Endothelial cell (in vitro differentiated cells): ENCODE measurements around the gene RPS25. TPM values are rescaled to one million over a fixed set of nuclear protein-coding genes. Genes with fewer than 3 reads are reported as not detected.

Experiments used
- DNase-seq: peaks from one replicate; pipeline ENCODE4 v3.0.0; 2021; ENCODE audit warnings: low spot score
- H3K27ac Mint-ChIP-seq: one replicate; pipeline ENCODE4 v1.8.0; 2021; ENCODE audit warnings: mixed read lengths, inconsistent platforms; ENCODE audit not compliant: unreplicated experiment
- H3K27me3 Mint-ChIP-seq: one replicate; pipeline ENCODE4 v1.8.0; 2021; ENCODE audit warnings: mild to moderate bottlenecking, moderate library complexity, mixed read lengths, inconsistent platforms; ENCODE audit not compliant: unreplicated experiment
- H3K36me3 Mint-ChIP-seq: one replicate; pipeline ENCODE4 v1.8.0; 2021; ENCODE audit warnings: mild to moderate bottlenecking, low read depth, mixed read lengths, inconsistent platforms; ENCODE audit not compliant: unreplicated experiment
- H3K4me1 Mint-ChIP-seq: one replicate; pipeline ENCODE4 v1.8.0; 2021; ENCODE audit warnings: mild to moderate bottlenecking, mixed read lengths, inconsistent platforms; ENCODE audit not compliant: unreplicated experiment
- H3K4me3 Mint-ChIP-seq: one replicate; pipeline ENCODE4 v1.8.0; 2021; ENCODE audit warnings: mild to moderate bottlenecking, mixed read lengths, inconsistent platforms; ENCODE audit not compliant: unreplicated experiment
- H3K9me3 Mint-ChIP-seq: one replicate; pipeline ENCODE4 v1.8.0; 2021; ENCODE audit warnings: mixed read lengths, inconsistent platforms; ENCODE audit not compliant: unreplicated experiment
- CTCF ChIP-seq: fragments of 200-600 bp; sonication (generic); IDR thresholded peaks from one replicate; pipeline ENCODE4 v1.5.0; 2021; ENCODE audit warnings: antibody characterized with exemption; ENCODE audit not compliant: unreplicated experiment
- total RNA-seq: library from RNA; stranded (reverse); fragmentation: NEBNext Ultra II Directional; extraction: Animal tissue kit (Norgen Biotek cat#: 25700); gene quantifications from one replicate; pipeline ENCODE4 v1.2.1, GENCODE V29; 2021; ENCODE audit not compliant: unreplicated experiment

RPS25 gene
- total RNA-seq, 1 donor from 2014 or later = 1,293 TPM

GRCh38 chr11:119015054-119015611 lies 3.0 kb downstream of the RPS25 start:
- no peak for DNase-seq
- Mint-ChIP-seq H3K4me3 (peak overlapping the region; percentile 39), H3K27me3 (peaks cover 4% of the 10 kb centered on the region), H3K27ac (no peak overlapping the region), H3K4me1 (peaks cover 14% of the 10 kb centered on the region), H3K36me3 (peaks cover 40% of the 10 kb centered on the region), H3K9me3 (no peaks in the 10 kb centered on the region)
- no peak for TF ChIP-seq CTCF

- H3K27ac Mint-ChIP-seq = no peak overlapping the region
- H3K36me3 Mint-ChIP-seq = peaks cover 35% of the 10 kb centered on the region
- no peak for DNase-seq
- H3K27me3 Mint-ChIP-seq = peaks cover 4% of the 10 kb centered on the region
- no peak overlapping the region for H3K4me3 Mint-ChIP-seq
- no peak for TF ChIP-seq CTCF
- no peaks in the 10 kb centered on the region for H3K9me3 Mint-ChIP-seq
- peaks cover 8% of the 10 kb centered on the region for H3K4me1 Mint-ChIP-seq
Measured at GRCh38 chr11:119014209-119014924, 3.8 kb downstream of the RPS25 start.

GRCh38 chr11:119012629-119013170 lies 5.4 kb downstream of the RPS25 start:
- H3K27ac Mint-ChIP-seq = no peak overlapping the region
- DNase-seq = no peak
- H3K36me3 Mint-ChIP-seq = peaks cover 39% of the 10 kb centered on the region
- H3K4me1 Mint-ChIP-seq = peaks cover 4% of the 10 kb centered on the region
- no peaks in the 10 kb centered on the region for H3K9me3 Mint-ChIP-seq
- H3K4me3 Mint-ChIP-seq = peak overlapping the region; percentile 10
- no peak for TF ChIP-seq CTCF
- H3K27me3 Mint-ChIP-seq = no peaks in the 10 kb centered on the region

- H3K27ac Mint-ChIP-seq = no peak overlapping the region
- no peak for TF ChIP-seq CTCF
- peaks cover 43% of the 10 kb centered on the region for H3K36me3 Mint-ChIP-seq
- no peak for DNase-seq
- no peak overlapping the region for H3K4me3 Mint-ChIP-seq
- no peaks in the 10 kb centered on the region for H3K4me1 Mint-ChIP-seq
- H3K9me3 Mint-ChIP-seq = no peaks in the 10 kb centered on the region
- no peaks in the 10 kb centered on the region for H3K27me3 Mint-ChIP-seq
Measured at GRCh38 chr11:119011476-119012053, 6.6 kb downstream of the RPS25 start.

- no peaks in the 10 kb centered on the region for H3K9me3 Mint-ChIP-seq
- H3K27me3 Mint-ChIP-seq = no peaks in the 10 kb centered on the region
- H3K4me1 Mint-ChIP-seq = no peaks in the 10 kb centered on the region
- no peak overlapping the region for H3K4me3 Mint-ChIP-seq
- TF ChIP-seq CTCF = no peak
- H3K36me3 Mint-ChIP-seq = peaks cover 21% of the 10 kb centered on the region
- no peak overlapping the region for H3K27ac Mint-ChIP-seq
- no peak for DNase-seq
Measured at GRCh38 chr11:119006656-119007055, 11.5 kb downstream of the RPS25 start.
